CD4-positive, alpha-beta T cell treated with Interleukin-10 for 1 hour (primary cell): ENCODE results near the gene GGT1.
"Not testable (repeated sequence)": the region's sequence is repeated elsewhere in the genome, so short reads cannot be mapped to it uniquely, and the experiment has no call there.

Experiments used
- DNase-seq: peaks from one replicate; pipeline ENCODE4 v3.0.0-alpha.2; 2020

GGT1 gene

DNA sequence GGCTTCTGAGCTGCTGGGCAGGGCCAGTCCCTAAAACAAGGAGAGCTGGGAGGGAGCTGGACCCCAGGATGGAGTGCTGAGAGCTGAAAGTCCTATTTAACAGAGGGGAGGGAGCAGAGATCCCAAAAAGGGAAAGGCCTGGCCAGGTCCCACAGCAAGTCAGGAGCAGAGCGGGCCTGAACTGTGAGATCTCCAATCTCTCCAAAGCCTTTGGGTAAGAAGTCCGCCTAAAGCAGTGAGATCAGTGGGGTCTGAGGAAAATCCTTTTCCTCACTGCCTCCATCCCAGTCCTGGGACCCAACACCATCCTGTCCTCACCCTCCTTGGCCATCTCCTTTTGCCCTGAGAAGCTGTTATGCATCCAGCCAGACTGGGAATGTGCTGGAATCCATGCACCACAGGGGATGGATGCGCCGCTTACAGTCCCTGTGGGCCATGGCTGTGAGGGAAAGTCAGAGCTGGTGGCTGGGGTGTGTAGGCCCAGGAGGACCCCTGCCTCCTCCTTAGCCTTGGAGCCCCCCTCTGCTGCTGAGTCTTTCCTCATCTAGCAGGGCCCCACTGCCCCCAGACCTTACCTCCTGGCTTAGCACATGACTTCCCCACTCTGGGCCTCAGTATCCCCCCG, 18.7 kb upstream of the GGT1 start:
- DNase-seq, result no peak

DNA sequence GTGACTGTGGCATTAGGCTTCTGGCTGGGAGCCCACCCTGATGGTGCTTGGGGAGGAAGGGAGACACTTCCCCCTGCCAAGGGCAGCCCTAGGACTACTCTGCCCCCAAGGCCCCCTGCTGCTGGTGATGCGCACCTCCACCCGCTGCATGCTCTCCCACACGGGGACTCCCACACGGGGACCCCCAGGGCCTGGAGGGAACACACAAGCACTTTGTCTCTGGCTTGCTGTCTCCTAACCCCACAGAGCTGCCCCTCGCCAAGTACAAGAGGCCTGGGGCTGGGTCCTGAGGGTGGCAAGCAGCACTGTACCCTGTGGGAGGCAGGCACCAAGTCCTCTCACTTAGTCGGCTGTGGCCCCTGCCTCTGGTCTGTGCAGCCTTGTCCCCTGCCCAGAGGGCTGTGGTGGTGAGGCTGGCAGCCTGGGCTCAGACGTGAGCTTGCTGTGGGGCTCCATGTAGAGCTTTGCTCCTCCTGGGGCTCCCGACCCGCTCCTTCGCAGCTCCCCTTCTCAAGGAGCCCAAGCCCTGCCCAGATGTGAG, 18.1 kb upstream of the GGT1 start:
- DNase-seq, result no peak

DNA sequence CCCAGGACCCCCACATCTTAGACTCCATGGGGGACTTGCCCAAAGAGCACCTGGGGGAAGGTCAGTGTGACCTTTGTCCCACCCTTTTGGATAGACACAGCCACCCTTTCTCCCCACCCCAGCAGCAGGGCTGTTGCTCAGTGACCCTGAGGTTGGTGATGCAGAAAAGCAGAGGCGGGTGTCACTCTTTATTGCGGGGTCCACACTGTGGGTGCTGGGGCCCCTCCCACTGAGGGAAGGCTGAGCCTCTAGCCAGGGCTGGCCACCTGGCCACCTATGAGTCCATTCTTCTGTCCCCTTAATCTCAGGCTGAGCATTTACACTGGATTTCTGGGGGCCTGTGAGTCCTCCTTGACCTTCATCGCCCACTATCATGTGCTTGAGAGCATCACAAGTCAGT, 17.5 kb upstream of the GGT1 start:
- no peak for DNase-seq

- DNase-seq, result no peak
These were observed 17.0 kb upstream of the GGT1 start for GRCh38 chr22:24585927-24586546.

- no peak for DNase-seq
These were observed 15.7 kb upstream of the GGT1 start for GRCh38 chr22:24587251-24587650.

GRCh38 chr22:24587948-24588347, 15.0 kb upstream of the GGT1 start:
- no peak for DNase-seq

DNA sequence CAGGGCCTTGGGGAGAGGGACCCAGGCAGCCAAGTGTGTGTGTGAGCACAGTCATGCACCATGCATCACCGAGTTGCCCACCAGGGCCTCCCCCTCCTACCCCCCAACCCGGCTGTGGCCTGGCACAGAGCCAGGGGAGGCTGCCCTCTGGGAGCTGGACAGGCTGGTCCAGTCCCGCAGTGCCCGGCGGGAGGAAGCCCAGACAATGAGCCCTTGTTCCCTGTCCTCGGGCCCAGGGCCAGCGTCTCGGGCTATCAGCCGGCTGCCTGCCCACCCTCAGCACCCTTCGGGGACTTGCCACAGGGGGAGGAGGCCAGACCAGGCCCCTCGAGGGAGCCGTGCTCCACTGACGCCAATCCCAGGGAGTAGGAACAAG, 14.6 kb upstream of the GGT1 start:
- DNase-seq, result no peak

DNA sequence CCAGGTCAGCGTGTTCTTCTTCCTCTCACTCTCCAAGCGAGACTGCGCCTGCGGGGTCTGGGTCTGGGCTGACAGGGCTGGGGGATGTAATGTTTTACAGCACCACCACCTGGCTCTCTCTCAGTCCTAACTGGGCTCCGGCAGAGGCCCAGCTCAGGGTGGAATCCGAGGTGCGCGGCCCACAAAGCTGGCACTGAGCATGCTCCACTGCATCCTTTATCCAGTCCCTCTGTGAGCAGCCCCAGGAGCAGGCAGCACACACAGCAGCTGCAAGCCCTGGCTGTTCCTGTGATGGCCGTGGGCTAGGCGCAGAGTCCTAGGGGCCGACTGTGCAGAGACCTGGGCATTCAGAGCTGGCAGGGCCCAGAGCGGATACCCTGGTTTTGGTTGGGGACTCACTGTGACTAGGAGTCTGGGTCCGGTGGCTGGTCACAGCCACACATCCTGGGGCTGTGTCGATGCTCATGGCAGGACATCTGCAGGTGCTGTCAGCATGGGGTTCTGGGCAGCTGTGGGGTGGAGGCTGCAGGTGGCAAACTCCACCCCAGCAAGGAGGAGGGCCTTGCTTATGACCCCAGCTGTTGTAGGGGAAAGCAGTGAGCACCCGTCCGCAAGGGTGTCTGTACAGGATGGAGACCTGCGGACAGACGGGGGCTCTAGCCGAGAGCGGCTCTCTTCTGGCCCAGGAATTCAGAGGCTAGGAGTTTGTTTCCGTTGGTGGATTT, 14.1 kb upstream of the GGT1 start:
- DNase-seq, result no peak

DNA sequence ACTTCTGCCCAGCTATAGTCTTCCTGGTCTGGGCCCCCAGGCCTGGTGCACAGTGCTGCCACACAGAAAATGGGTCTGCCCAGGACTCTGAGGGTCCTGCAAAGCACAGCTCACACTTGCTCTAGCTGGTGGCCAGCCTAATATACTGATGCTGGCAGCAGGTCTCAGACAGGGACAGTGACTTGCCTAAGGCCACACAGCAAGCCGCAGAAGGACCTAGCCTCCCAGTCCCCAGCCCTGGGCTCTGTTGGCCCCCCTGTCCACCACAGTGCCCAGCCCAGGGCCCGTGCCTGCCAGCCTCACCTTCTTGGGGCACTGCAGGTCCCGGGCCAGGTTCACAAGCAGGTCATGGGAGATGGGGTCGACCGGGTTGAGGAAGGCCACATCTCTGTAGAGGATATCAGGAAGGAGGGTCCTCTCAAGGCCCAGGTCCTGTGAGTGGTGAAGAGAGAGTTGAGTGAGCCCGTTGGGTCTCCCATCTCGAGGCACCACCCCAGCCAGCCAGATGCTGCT, 13.4 kb upstream of the GGT1 start:
- DNase-seq, result no peak

GRCh38 chr22:24590596-24591173, 12.3 kb upstream of the GGT1 start:
- no peak for DNase-seq

DNA sequence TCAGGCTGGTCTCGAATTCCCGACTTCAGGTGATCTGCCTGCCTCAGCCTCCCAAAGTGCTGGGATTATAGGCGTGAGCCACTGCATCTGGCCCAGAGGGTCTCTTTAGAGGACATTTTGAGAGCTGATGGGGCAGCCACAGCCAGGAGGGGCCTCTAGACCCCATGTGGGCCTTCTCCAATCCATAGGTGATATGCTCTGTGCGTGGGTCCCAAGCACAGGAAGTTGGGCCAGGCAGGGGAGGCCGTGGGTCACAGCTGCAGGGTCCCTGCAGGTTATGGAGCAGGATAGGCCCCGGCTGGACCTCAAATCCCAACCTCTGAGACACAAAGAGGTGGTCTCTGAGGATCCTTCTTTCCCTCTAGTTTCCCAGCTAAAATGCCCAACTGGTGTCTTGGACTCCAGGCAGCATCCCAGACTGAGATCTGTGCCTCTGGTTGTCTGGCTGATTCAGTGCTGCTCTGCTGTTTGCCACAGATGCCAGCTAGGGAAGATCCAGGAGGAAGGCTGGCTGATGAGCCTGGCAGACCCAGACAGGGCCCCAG, 11.6 kb upstream of the GGT1 start:
- DNase-seq, result no peak

DNA sequence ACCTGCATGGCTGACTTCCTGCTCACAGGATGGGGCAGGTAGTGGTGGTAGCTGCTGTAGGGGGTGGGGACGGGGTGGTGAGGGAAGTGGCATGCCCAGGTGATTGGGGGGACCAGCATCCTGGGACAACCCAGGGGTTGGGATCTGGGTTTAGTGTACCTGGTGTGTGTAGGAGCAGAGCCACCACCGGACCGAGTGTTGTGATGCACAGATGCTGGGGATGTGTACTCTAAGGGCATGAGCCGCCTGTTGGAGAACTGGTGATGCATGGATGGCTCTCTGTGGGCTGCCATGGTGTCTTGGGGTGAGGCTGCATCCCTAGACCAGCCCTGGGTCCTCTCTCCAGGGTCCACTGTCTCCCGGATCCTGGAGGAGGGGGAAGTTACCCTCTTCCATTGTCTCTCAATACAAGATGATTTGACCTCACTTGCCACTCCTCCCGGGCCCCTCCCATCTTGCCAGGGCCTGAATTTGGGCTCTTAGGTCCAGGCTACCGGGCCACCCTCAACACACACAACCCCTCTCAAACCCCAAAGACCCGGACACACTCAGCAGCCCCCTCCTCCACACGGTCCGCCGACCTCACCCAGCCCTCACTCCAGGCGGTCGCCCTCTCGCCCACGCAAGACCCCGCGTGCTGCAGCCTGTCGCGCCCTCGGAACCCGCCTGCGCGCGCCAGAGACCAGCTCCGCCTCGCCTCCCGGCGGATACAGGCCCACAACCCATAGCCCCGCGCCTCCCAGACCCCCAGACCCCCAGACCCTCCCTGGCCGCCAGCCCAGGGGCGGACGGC, 10.7 kb upstream of the GGT1 start:
- DNase-seq, result no peak

DNA sequence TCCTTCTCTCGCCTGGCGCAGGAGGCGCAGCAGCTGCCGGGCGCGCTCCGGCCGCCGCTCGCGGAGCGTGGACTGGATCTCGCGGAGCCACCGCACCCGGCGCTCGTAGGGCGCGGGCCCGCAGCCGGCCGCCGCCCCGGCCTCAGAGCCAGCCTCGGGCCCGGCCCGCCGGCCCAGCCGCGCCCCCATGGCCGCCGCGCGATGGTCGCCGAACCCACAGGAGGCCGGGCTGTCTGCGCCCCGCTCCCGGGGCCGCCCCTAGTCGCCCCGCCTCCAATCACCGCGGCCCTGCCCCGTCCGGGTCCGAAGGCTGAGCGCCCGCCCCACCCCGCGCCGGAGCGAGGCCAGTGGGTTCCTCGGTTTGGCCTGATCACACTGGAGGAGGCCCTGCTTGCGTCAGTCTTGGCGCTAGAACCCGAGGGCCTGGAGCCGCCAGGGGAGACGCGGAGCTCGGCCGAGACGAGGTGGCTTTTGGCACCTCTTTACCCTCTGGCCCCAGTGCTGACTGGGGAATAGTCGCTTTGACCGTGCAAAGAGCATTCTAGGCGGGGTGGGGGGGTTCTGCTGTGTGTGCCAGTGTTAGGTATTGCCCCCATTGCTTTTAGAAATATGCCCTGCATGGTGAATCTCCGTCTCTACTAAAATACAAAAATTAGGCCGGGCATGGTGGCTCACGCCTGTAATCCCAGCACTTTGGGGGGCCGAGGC, 10.0 kb upstream of the GGT1 start, which contains the start of gene LRRC75B:
LRRC75B (minus strand) TSS at position 223 of the 708 bp plus-strand sequence; CDS start at position 189, 34 bp downstream.
- DNase-seq, result peak; percentile 12

DNA sequence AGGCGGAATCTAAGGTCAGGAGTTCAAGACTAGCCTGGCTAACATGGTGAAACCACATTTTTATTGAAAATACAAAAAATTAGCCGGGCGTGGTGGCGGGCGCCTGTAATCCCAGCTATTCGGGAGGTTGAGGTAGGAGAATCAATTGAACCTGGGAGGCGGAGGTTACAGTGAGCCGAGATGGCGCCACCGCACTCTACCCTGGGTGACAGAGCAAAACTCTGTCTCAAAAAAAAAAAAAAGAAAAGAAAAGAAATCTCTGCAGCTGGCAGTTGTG, 9.5 kb upstream of the GGT1 start:
- not testable (repeated sequence) for DNase-seq

DNA sequence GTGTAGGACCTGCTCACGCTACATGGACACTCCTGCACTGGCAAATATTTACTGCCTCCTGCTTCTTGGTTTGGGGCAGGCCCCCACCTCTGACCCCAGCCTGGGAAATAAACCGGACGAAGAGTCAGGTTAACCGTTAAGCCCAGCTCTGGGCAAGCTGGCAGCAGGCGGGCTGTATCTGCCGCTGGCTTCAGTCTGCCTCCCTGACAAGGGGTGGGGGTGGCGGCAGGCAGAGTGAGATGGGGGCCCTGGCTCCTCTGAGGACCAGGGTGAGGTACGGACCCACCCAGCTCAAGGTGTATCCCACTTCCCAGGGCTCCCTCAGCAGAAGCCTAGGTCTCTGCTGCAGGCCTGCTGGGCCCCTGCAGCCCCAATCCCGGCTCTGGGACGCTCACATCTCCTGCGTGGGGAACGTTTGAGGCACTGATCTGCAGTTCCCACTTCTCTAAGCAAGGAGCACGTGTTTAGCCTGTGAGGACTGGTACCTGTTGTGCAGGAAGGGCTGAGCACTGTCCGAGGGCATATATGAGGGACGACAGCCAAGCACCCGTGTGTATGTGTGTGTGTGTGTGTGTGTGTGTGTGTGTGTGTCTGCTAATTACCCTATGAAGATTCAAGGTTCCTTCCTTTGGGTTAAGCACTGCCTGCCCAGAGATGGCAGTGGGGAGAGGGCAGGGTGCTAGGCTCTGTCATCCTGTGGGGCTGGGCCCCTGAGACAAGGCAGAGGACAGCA, 9.0 kb upstream of the GGT1 start:
- DNase-seq, result no peak

GRCh38 chr22:24594569-24595120, 8.3 kb upstream of the GGT1 start:
- DNase-seq, result no peak

DNA sequence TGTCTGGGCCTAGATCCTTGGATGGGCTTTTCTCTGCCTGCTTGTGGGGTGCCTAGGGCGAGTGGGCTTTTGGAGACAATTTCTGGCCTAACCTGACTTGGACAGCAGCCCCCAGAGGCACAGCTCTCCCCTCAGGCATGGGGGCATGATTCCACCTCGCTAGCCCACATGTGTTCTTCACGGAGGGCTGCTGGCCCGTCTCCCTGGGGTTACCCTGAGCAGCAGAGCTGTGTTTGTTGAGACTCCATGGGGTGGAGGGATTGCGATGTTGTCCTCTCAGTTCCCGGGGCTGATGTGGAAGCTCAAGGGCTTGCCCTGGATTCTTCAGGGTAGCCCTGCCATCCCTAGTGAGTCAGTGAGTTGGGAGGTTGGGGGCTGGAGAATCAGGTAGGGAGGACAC, 7.8 kb upstream of the GGT1 start:
- DNase-seq, result no peak

GRCh38 chr22:24595863-24596262, 7.1 kb upstream of the GGT1 start:
- DNase-seq, result no peak

DNA sequence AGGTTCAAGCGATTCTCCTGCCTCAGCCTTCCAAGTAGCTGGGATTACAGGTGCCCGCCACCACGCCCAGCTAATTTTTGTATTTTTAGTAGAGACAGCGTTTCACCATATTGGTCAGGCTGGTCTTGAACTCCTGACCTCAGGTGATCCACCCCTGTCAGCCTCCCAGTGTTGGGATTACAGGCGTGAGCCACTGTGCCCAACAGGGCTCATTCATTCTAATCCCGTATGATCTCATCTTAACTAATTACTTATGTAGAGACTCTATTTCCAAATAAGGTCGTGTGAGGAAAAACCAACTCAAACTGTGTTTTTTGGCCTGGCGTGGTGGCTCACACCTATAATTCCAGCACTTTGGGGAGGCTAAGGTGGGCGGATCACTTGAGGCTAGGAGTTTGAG, 5.9 kb upstream of the GGT1 start:
- DNase-seq, result not testable (repeated sequence)

GRCh38 chr22:24599514-24599913, 3.5 kb upstream of the GGT1 start:
- no peak for DNase-seq
